Liver (tissue), 9 donors: ENCODE results near the gene ASB5. TPM values are rescaled to one million over a fixed set of nuclear protein-coding genes. Genes with fewer than 3 reads are reported as not detected.
"Not testable (repeated sequence)": the region's sequence is repeated elsewhere in the genome, so short reads cannot be mapped to it uniquely, and the experiment has no call there.

Experiments used
- DNase-seq: peaks from one replicate; pipeline ENCODE4 v3.0.0-alpha.2; 2017; ENCODE audit warnings: low spot score
- H3K27ac ChIP-seq, 2 donors: one replicate each; pipeline ENCODE4 v1.7.0; 2013; ENCODE audit warnings: inconsistent platforms in 2 of 2, low read length in 2 of 2, control low read depth in 1 of 2, low read depth in 1 of 2, mild to moderate bottlenecking in 1 of 2
- H3K27me3 ChIP-seq, 4 donors: one replicate each; pipeline versions ENCODE4 v1.6.1 to v1.7.0; 2013; ENCODE audit warnings: low read length in 3 of 4, inconsistent platforms in 1 of 4, mild to moderate bottlenecking in 1 of 4, moderate library complexity in 1 of 4; ENCODE audit not compliant: control insufficient read depth in 4 of 4, insufficient read depth in 4 of 4
- H3K36me3 ChIP-seq, 4 donors: one replicate each; pipeline versions ENCODE4 v1.6.1 to v1.7.0; 2013; ENCODE audit warnings: low read length in 3 of 4, mild to moderate bottlenecking in 3 of 4, low read depth in 1 of 4, moderate library complexity in 1 of 4; ENCODE audit not compliant: control insufficient read depth in 4 of 4, insufficient read depth in 3 of 4
- H3K4me1 ChIP-seq, 4 donors: one replicate each; pipeline versions ENCODE4 v1.6.1 to v1.7.0; 2013; ENCODE audit warnings: low read length in 3 of 4, mild to moderate bottlenecking in 3 of 4, moderate library complexity in 1 of 4; ENCODE audit not compliant: control insufficient read depth in 4 of 4, insufficient read depth in 4 of 4
- H3K4me3 ChIP-seq, 3 donors: one replicate each; pipeline versions ENCODE4 v1.6.1 to v1.7.0; 2013; ENCODE audit warnings: low read length in 3 of 3, control low read depth in 1 of 3, low read depth in 1 of 3, mild to moderate bottlenecking in 1 of 3
- H3K9ac ChIP-seq, 2 donors: one replicate each; pipeline ENCODE4 v1.7.0; 2013; ENCODE audit warnings: low read length in 2 of 2, mild to moderate bottlenecking in 2 of 2, moderate library complexity in 2 of 2, control low read depth in 1 of 2, low read depth in 1 of 2
- H3K9me3 ChIP-seq, 4 donors: one replicate each; pipeline versions ENCODE4 v1.6.1 to v1.7.0; 2013; ENCODE audit warnings: low read length in 3 of 4; ENCODE audit not compliant: control insufficient read depth in 4 of 4
- ATF3 ChIP-seq: IDR thresholded peaks from 2 replicates; pipeline ENCODE4 v1.6.1; 2016; ENCODE audit warnings: antibody characterized with exemption
- CTCF ChIP-seq: fragments of 150-350 bp; IDR thresholded peaks from 2 replicates; pipeline ENCODE4 v1.5.1; 2017; ENCODE audit warnings: improper control_type of control experiment, low read depth, low read length; ENCODE audit not compliant: missing input control
- EGR1 ChIP-seq, 2 donors: IDR thresholded peaks; 2 replicates each; pipeline ENCODE4 v1.6.1; 2016 to 2018; ENCODE audit warnings: antibody characterized with exemption in 2 of 2, low read depth in 2 of 2
- FOXA1 ChIP-seq: IDR thresholded peaks from 2 replicates; pipeline ENCODE4 v1.6.1; 2016; ENCODE audit warnings: antibody characterized with exemption
- FOXA2 ChIP-seq: IDR thresholded peaks from 2 replicates; pipeline ENCODE4 v1.6.1; 2016; ENCODE audit warnings: antibody characterized with exemption
- GABPA ChIP-seq, 2 donors: IDR thresholded peaks in 1 of 2; conservative IDR thresholded peaks in 1 of 2; 2 replicates each; pipeline ENCODE4 v1.6.1; 2016; ENCODE audit warnings: antibody characterized with exemption in 2 of 2, mild to moderate bottlenecking in 1 of 2, moderate library complexity in 1 of 2
- HNF4A ChIP-seq, 2 donors: conservative IDR thresholded peaks; 2 replicates each; pipeline ENCODE4 v1.6.1; 2016; ENCODE audit warnings: antibody characterized with exemption in 2 of 2, mild to moderate bottlenecking in 2 of 2
- JUND ChIP-seq, 2 donors: IDR thresholded peaks; 2 replicates each; pipeline ENCODE4 v1.6.1; 2016; ENCODE audit warnings: antibody characterized with exemption in 2 of 2
- REST ChIP-seq: IDR thresholded peaks from 2 replicates; pipeline ENCODE4 v1.6.1; 2016; ENCODE audit warnings: antibody characterized with exemption, mild to moderate bottlenecking
- ZBTB33 ChIP-seq: IDR thresholded peaks from 2 replicates; pipeline ENCODE4 v1.6.1; 2016; ENCODE audit warnings: antibody characterized with exemption
- WGBS: extraction: QIAGEN DNeasy Blood & Tissue Kit; methylation state at CpG from one replicate; pipeline ENCODE4 v1.1.7; 2013; 5-methylcytosine and 5-hydroxymethylcytosine counted together
- polyA plus RNA-seq, 2 donors: library from polyadenylated mRNA; stranded (reverse) in 1 of 2; unstranded in 1 of 2; fragments of 200-250 nt in 1 of 2; fragments of >200 nt in 1 of 2; fragmentation: Nextera tagmentation in 1 of 2; extraction: Ambion mirVana in 1 of 2; gene quantifications; one replicate each; pipeline versions ENCODE4 v1.2.1 to v1.2.3, GENCODE V29; 2013 to 2015
- total RNA-seq, 2 donors: library from RNA; depleted of rRNA; stranded (reverse); fragments of >200 nt; gene quantifications; one replicate each; pipeline ENCODE4 v1.2.3, GENCODE V29; 2014
- donor health status: healthy.
- donor health status: healthy.
- donor health status: healthy.
- donor health status: healthy.
- donor health status: healthy.

The ASB5 gene
- total and polyA plus RNA-seq, 4 donors: 0.05 TPM; not detected in 3

GRCh38 chr4:176288020-176288419, 19.0 kb upstream of the ASB5 start (continued):
- no peak for TF ChIP-seq ZBTB33
- TF ChIP-seq FOXA1: no peak

GRCh38 chr4:176287546-176287945, 18.5 kb upstream of the ASB5 start:
- H3K4me3 ChIP-seq: no peak overlapping the region
- no peaks in the 10 kb centered on the region for H3K4me1 ChIP-seq
- no peak for TF ChIP-seq REST
- TF ChIP-seq GABPA (IDR thresholded peaks at IDR 0.05 in 1 of 2, conservative IDR thresholded peaks at IDR 0.05 in 1 of 2): no peak
- TF ChIP-seq CTCF: no peak
- TF ChIP-seq HNF4A (conservative IDR thresholded peaks at IDR 0.05): no peak
- no peak overlapping the region for H3K27ac ChIP-seq
- H3K36me3 ChIP-seq: no peaks in the 10 kb centered on the region
- no peak overlapping the region for H3K9ac ChIP-seq
- H3K27me3 ChIP-seq: no peaks in the 10 kb centered on the region
- H3K9me3 ChIP-seq: no peaks in the 10 kb centered on the region
- no peak for DNase-seq

- 75% methylated on average over 3 of the region's 3 CpGs for WGBS
Measured at GRCh38 chr4:176286728-176287127, 17.7 kb upstream of the ASB5 start.

GRCh38 chr4:176279560-176279959, 10.5 kb upstream of the ASB5 start:
- 98% methylated on average over 1 of the region's 1 CpG for WGBS
- not testable (repeated sequence) for DNase-seq, H3K9me3 ChIP-seq, H3K27ac ChIP-seq, H3K9ac ChIP-seq, H3K4me1 ChIP-seq, H3K36me3 ChIP-seq, H3K4me3 ChIP-seq, H3K27me3 ChIP-seq

More at GRCh38 chr4:176286728-176287127, 17.7 kb upstream of the ASB5 start:
- H3K27ac ChIP-seq: no peak overlapping the region
- no peak for DNase-seq
- H3K9me3 ChIP-seq: no peaks in the 10 kb centered on the region
- H3K4me3 ChIP-seq: no peak overlapping the region
- H3K36me3 ChIP-seq: no peaks in the 10 kb centered on the region
- no peaks in the 10 kb centered on the region for H3K27me3 ChIP-seq
- H3K4me1 ChIP-seq: no peaks in the 10 kb centered on the region
- no peak overlapping the region for H3K9ac ChIP-seq
- TF ChIP-seq JUND (IDR thresholded peaks at IDR 0.05): no peak
- TF ChIP-seq CTCF: no peak
- TF ChIP-seq FOXA2: no peak
- TF ChIP-seq FOXA1: no peak
- TF ChIP-seq ATF3: no peak
- TF ChIP-seq EGR1 (IDR thresholded peaks at IDR 0.05; ENCODE audit: low read depth in 2 of 2): no peak
